ENCODE results near the gene LGI4.
"Not testable (repeated sequence)": the region's sequence is repeated elsewhere in the genome, so short reads cannot be mapped to it uniquely, and the experiment has no call there.

LGI4 gene

GRCh38 chr19:35153129-35153522 lies 18.3 kb upstream of the LGI4 start:
- H3K27me3 Mint-ChIP-seq, H3K9me3 Mint-ChIP-seq: not testable (repeated sequence)
- H3K36me3 Mint-ChIP-seq, result peaks cover 15% of the 10 kb centered on the region
- peak overlapping the region; percentile 99 for H3K4me3 Mint-ChIP-seq
- peak overlapping the region; percentile 86 for H3K27ac Mint-ChIP-seq
- H3K4me1 Mint-ChIP-seq, result peaks cover 35% of the 10 kb centered on the region

- Mint-ChIP-seq H3K4me1 (peaks cover 20% of the 10 kb centered on the region), H3K4me3 (no peak overlapping the region), H3K27ac (no peak overlapping the region), H3K36me3 (peaks cover 11% of the 10 kb centered on the region), H3K27me3 (no peaks in the 10 kb centered on the region), H3K9me3 (no peaks in the 10 kb centered on the region)
These were observed 16.6 kb upstream of the LGI4 start for GRCh38 chr19:35151273-35152065.

- H3K4me1 Mint-ChIP-seq, result peaks cover 12% of the 10 kb centered on the region
- H3K9me3 Mint-ChIP-seq, result no peaks in the 10 kb centered on the region
- no peak overlapping the region for H3K27ac Mint-ChIP-seq
- H3K27me3 Mint-ChIP-seq, result no peaks in the 10 kb centered on the region
- peaks cover 2% of the 10 kb centered on the region for H3K36me3 Mint-ChIP-seq
- no peak overlapping the region for H3K4me3 Mint-ChIP-seq
These were observed 15.6 kb upstream of the LGI4 start for GRCh38 chr19:35150445-35150844.

GRCh38 chr19:35149463-35149862 lies 14.6 kb upstream of the LGI4 start:
- H3K27ac Mint-ChIP-seq, result no peak overlapping the region
- no peaks in the 10 kb centered on the region for H3K9me3 Mint-ChIP-seq
- H3K4me3 Mint-ChIP-seq, result no peak overlapping the region
- no peaks in the 10 kb centered on the region for H3K27me3 Mint-ChIP-seq
- H3K36me3 Mint-ChIP-seq, result no peaks in the 10 kb centered on the region
- H3K4me1 Mint-ChIP-seq, result peaks cover 20% of the 10 kb centered on the region

- Mint-ChIP-seq H3K27ac (no peak overlapping the region), H3K27me3 (no peaks in the 10 kb centered on the region), H3K4me3 (no peak overlapping the region), H3K4me1 (peaks cover 23% of the 10 kb centered on the region), H3K9me3 (no peaks in the 10 kb centered on the region), H3K36me3 (no peaks in the 10 kb centered on the region)
These were observed 12.0 kb upstream of the LGI4 start for GRCh38 chr19:35146746-35147459.

- no peaks in the 10 kb centered on the region for H3K27me3 Mint-ChIP-seq
- H3K27ac Mint-ChIP-seq, result no peak overlapping the region
- no peak overlapping the region for H3K4me3 Mint-ChIP-seq
- no peaks in the 10 kb centered on the region for H3K36me3 Mint-ChIP-seq
- no peaks in the 10 kb centered on the region for H3K9me3 Mint-ChIP-seq
- peaks cover 36% of the 10 kb centered on the region for H3K4me1 Mint-ChIP-seq
These were observed 10.0 kb upstream of the LGI4 start for GRCh38 chr19:35144600-35145436.

- Mint-ChIP-seq H3K27me3 (no peaks in the 10 kb centered on the region), H3K27ac (no peak overlapping the region), H3K9me3 (no peaks in the 10 kb centered on the region), H3K36me3 (no peaks in the 10 kb centered on the region), H3K4me1 (peaks cover 36% of the 10 kb centered on the region), H3K4me3 (no peak overlapping the region)
These were observed 9.4 kb upstream of the LGI4 start for GRCh38 chr19:35144259-35144599.

GRCh38 chr19:35143818-35144217 lies 9.0 kb upstream of the LGI4 start:
- H3K27me3 Mint-ChIP-seq, result no peaks in the 10 kb centered on the region
- H3K9me3 Mint-ChIP-seq, result no peaks in the 10 kb centered on the region
- H3K36me3 Mint-ChIP-seq, result no peaks in the 10 kb centered on the region
- peak overlapping the region; percentile 47 for H3K27ac Mint-ChIP-seq
- H3K4me3 Mint-ChIP-seq, result peak overlapping the region; percentile 40
- H3K4me1 Mint-ChIP-seq, result peaks cover 36% of the 10 kb centered on the region

GRCh38 chr19:35143231-35143715 lies 8.4 kb upstream of the LGI4 start, which contains the start of gene FXYD7:
FXYD7 (plus strand) TSS chr19:35143255; CDS start chr19:35143334, 79 bp downstream.
- Mint-ChIP-seq H3K27ac (peak within 1 kb of the TSS; percentile 47), H3K9me3 (no peaks in the 10 kb centered on the region)

GRCh38 chr19:35142606-35143230 lies 7.9 kb upstream of the LGI4 start:
- H3K36me3 Mint-ChIP-seq, result no peaks in the 10 kb centered on the region
- H3K4me3 Mint-ChIP-seq, result peak overlapping the region; percentile 86
- no peaks in the 10 kb centered on the region for H3K27me3 Mint-ChIP-seq
- peaks cover 36% of the 10 kb centered on the region for H3K4me1 Mint-ChIP-seq
- no peaks in the 10 kb centered on the region for H3K9me3 Mint-ChIP-seq
- no peak overlapping the region for H3K27ac Mint-ChIP-seq

More at GRCh38 chr19:35143231-35143715, 8.4 kb upstream of the LGI4 start, which contains the start of gene FXYD7:
- no peaks in the 10 kb centered on the region for H3K27me3 Mint-ChIP-seq
- H3K36me3 Mint-ChIP-seq, result no peaks in the 10 kb centered on the region
- peak within 1 kb of the TSS; percentile 86 for H3K4me3 Mint-ChIP-seq
- H3K4me1 Mint-ChIP-seq, result peaks cover 36% of the 10 kb centered on the region

- Mint-ChIP-seq H3K9me3 (no peaks in the 10 kb centered on the region), H3K27me3 (no peaks in the 10 kb centered on the region), H3K27ac (peak overlapping the region; percentile 52), H3K4me3 (peak overlapping the region; percentile 86), H3K36me3 (no peaks in the 10 kb centered on the region), H3K4me1 (peaks cover 38% of the 10 kb centered on the region)
These were observed 7.2 kb upstream of the LGI4 start for GRCh38 chr19:35141837-35142605.

- Mint-ChIP-seq H3K4me3 (peak overlapping the region; percentile 86), H3K4me1 (peaks cover 40% of the 10 kb centered on the region), H3K27ac (peak overlapping the region; percentile 52), H3K36me3 (no peaks in the 10 kb centered on the region), H3K9me3 (no peaks in the 10 kb centered on the region), H3K27me3 (no peaks in the 10 kb centered on the region)
These were observed 6.3 kb upstream of the LGI4 start for GRCh38 chr19:35140962-35141836.

GRCh38 chr19:35140207-35140961 lies 5.5 kb upstream of the LGI4 start:
- Mint-ChIP-seq H3K27me3 (no peaks in the 10 kb centered on the region), H3K4me1 (peaks cover 40% of the 10 kb centered on the region)

More at GRCh38 chr19:35140207-35140961, 5.5 kb upstream of the LGI4 start:
- no peak overlapping the region for H3K4me3 Mint-ChIP-seq
- H3K27ac Mint-ChIP-seq, result no peak overlapping the region
- H3K36me3 Mint-ChIP-seq, result no peaks in the 10 kb centered on the region
- no peaks in the 10 kb centered on the region for H3K9me3 Mint-ChIP-seq

Data from activated naive CD4-positive, alpha-beta T cell treated with anti-CD3 and anti-CD28 coated beads, Interleukin-2, amount 50 U/mL, for 24 hours (primary cell).